HepG2 (cell line): ENCODE data around the gene KCNAB1. TPM values are rescaled to one million over a fixed set of nuclear protein-coding genes. Genes with fewer than 3 reads are reported as not detected.

Experiments
- CHD2 ChIP-seq: IDR thresholded peaks from 2 replicates; pipeline ENCODE4 v1.6.1; 2011; ENCODE audit warnings: low read depth, low read length, improper control_type of control experiment
- DRAP1 ChIP-seq: IDR thresholded peaks from 2 replicates; pipeline ENCODE4 v1.6.1; 2016; ENCODE audit warnings: missing genetic modification reagents, missing compliant biosample characterization
- HNRNPH1 ChIP-seq: fragments of 200-400 bp; formaldehyde crosslinking; optimal IDR thresholded peaks from 2 replicates; pipeline ENCODE3; 2017; ENCODE audit warnings: mild to moderate bottlenecking, low read depth, low read length
- KLF6 ChIP-seq: IDR thresholded peaks from 2 replicates; pipeline ENCODE4 v1.8.0; 2016; ENCODE audit warnings: missing biosample characterization, missing genetic modification reagents
- PHF20 ChIP-seq: sonication (generic); formaldehyde crosslinking; IDR thresholded peaks from 2 replicates; pipeline ENCODE4 v1.5.0; 2020; ENCODE audit warnings: mild to moderate bottlenecking, missing genetic modification reagents
- PREB ChIP-seq: sonication (generic); formaldehyde crosslinking; IDR thresholded peaks from 2 replicates; pipeline ENCODE4 v1.4.0; 2020; ENCODE audit warnings: missing genetic modification reagents
- SPEN ChIP-seq: sonication (generic); formaldehyde crosslinking; IDR thresholded peaks from 2 replicates; pipeline ENCODE4 v1.5.1; 2020; ENCODE audit warnings: low read depth, mild to moderate bottlenecking, missing genetic modification reagents
- ZC3H13 ChIP-seq: sonication (generic); formaldehyde crosslinking; IDR thresholded peaks from 2 replicates; pipeline ENCODE4 v1.8.1; 2023; ENCODE audit warnings: mild to moderate bottlenecking, missing genetic modification reagents, moderate library complexity
- ZHX1 ChIP-seq: sonication (generic); formaldehyde crosslinking; IDR thresholded peaks from 2 replicates; pipeline ENCODE4 v1.8.1; 2022; ENCODE audit warnings: low read depth, mild to moderate bottlenecking, missing genetic modification reagents
- ZKSCAN8 ChIP-seq: IDR thresholded peaks from 2 replicates; pipeline ENCODE4 v1.6.1; 2016; ENCODE audit warnings: borderline replicate concordance, missing genetic modification reagents, missing compliant biosample characterization
- ZNF3 ChIP-seq: IDR thresholded peaks from 2 replicates; pipeline ENCODE4 v1.7.0; 2017; ENCODE audit warnings: inconsistent platforms
- ZNF333 ChIP-seq: sonication (generic); formaldehyde crosslinking; IDR thresholded peaks from 2 replicates; pipeline ENCODE4 v1.4.0; 2020; ENCODE audit warnings: mild to moderate bottlenecking, missing genetic modification reagents, borderline replicate concordance
- ZNF33B ChIP-seq: sonication (generic); formaldehyde crosslinking; IDR thresholded peaks from 2 replicates; pipeline ENCODE4 v1.5.1; 2020; ENCODE audit warnings: mild to moderate bottlenecking, missing genetic modification reagents
- ZNF552 ChIP-seq: sonication (generic); formaldehyde crosslinking; IDR thresholded peaks from 2 replicates; pipeline ENCODE4 v1.9.0; 2022; ENCODE audit warnings: missing genetic modification reagents, mild to moderate bottlenecking, borderline replicate concordance
- ZNF644 ChIP-seq: IDR thresholded peaks from 2 replicates; pipeline ENCODE4 v1.6.1; 2016; ENCODE audit warnings: low read depth
- ZNF687 ChIP-seq: sonication (generic); formaldehyde crosslinking; IDR thresholded peaks from 2 replicates; pipeline ENCODE4 v1.5.1; 2020; ENCODE audit warnings: mild to moderate bottlenecking, missing genetic modification reagents, moderate library complexity
- ZNF713 ChIP-seq: sonication (generic); formaldehyde crosslinking; IDR thresholded peaks from 2 replicates; pipeline ENCODE4 v1.4.0; 2020; ENCODE audit warnings: mild to moderate bottlenecking, missing genetic modification reagents
- ZNF766 ChIP-seq: sonication (generic); formaldehyde crosslinking; IDR thresholded peaks from 2 replicates; pipeline ENCODE4 v1.5.0; 2020; ENCODE audit warnings: missing genetic modification reagents, borderline replicate concordance
- polyA plus RNA-seq, 8 experiments: library from polyadenylated mRNA; depleted of rRNA in 3 of 8; stranded (reverse) in 7 of 8; unstranded in 1 of 8; fragments of >200 nt; fragmentation: Illumina TruSeq in 4 of 8; extraction: Trizol in 4 of 8; gene quantifications; 2 replicates each; pipeline versions ENCODE4 v1.2.1 to v1.2.3, GENCODE V29; 2011 to 2016; ENCODE audit warnings: low read depth in 4 of 8, missing spikeins in 1 of 8, mixed read lengths in 1 of 8; ENCODE audit not compliant: insufficient read depth in 1 of 8
- total RNA-seq, 5 experiments: library from RNA; depleted of rRNA; stranded (reverse); fragments of >200 nt; fragmentation: Illumina TruSeq; extraction: Trizol; gene quantifications; 2 replicates each; pipeline ENCODE4 v1.2.3, GENCODE V29; 2016; ENCODE audit warnings: low read depth in 1 of 5

Gene KCNAB1
- total and polyA plus RNA-seq, 2 of the 13 experiments (the other 11 are each of a cell fraction or from before 2014, with no cell fraction given), result not detected

GRCh38 chr3:156554842-156555687 is 434.7 kb downstream of the KCNAB1 start, which contains the start of gene SSR3 (continued):
- TF ChIP-seq ZNF687 (CRISPR knock-in tag) (peak; percentile 84), ZNF333 (CRISPR knock-in tag) (no peak), ZNF713 (CRISPR knock-in tag) (no peak), ZNF552 (CRISPR knock-in tag) (no peak), ZC3H13 (no peak), CHD2 (no peak), ZNF766 (CRISPR knock-in tag) (no peak), DRAP1 (CRISPR knock-in tag) (peak; percentile 62), ZKSCAN8 (CRISPR knock-in tag) (no peak), ZHX1 (no peak), SPEN (CRISPR knock-in tag) (peak; percentile 81), PHF20 (CRISPR knock-in tag) (peak; percentile 78), KLF6 (0 out of 2 replicates have a peak, but pooled peaks have one; percentile 20), ZNF3 (CRISPR knock-in tag) (no peak), ZNF644 (CRISPR knock-in tag) (no peak), HNRNPH1 (no peak), ZNF33B (no peak), PREB (CRISPR knock-in tag) (no peak)
